GM19324 (cell line): ENCODE data around the gene EML4.
"Not testable (repeated sequence)": the region's sequence is repeated elsewhere in the genome, so short reads cannot be mapped to it uniquely, and the experiment has no call there.

ENCODE experiments used
- ATAC-seq: cut with Tn5 transposase; IDR thresholded peaks from one replicate; pipeline ENCODE4 v1.9.1; 2021; ENCODE audit warnings: mild to moderate bottlenecking, moderate library complexity; ENCODE audit not compliant: unreplicated experiment, low FRiP score

The EML4 gene

DNA sequence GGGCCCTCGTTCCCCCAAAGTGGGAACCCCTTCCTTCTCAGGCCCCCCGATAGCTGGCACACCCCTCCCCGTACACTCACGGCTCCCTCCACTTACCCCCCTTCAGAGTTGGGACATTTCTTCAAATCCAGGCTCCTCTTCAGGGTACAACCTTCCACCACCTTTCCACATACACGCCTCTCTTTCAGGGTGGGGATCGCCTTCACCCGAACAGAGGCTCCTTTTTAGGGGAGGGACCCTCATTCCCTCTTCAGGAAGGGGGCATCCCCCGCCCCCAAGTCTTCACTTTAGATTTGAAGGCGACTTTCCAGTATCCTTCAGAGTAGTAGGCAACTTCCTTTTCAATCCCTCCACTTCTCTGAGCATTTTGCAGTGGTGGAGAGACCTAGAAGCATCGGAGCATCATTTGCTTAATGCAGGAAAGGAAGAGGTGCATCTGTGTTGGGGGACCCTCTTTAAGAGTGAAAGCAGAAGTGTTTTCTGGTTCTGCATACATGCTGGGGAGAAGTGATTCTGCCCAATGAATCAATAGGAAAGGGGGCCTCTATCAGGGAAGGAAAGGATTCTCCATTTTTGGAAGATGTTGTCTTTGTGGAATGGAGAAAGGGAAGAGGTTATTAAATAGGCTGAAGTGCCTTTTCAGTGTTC is 845 bp downstream of the EML4 start:
- no peak for ATAC-seq

DNA sequence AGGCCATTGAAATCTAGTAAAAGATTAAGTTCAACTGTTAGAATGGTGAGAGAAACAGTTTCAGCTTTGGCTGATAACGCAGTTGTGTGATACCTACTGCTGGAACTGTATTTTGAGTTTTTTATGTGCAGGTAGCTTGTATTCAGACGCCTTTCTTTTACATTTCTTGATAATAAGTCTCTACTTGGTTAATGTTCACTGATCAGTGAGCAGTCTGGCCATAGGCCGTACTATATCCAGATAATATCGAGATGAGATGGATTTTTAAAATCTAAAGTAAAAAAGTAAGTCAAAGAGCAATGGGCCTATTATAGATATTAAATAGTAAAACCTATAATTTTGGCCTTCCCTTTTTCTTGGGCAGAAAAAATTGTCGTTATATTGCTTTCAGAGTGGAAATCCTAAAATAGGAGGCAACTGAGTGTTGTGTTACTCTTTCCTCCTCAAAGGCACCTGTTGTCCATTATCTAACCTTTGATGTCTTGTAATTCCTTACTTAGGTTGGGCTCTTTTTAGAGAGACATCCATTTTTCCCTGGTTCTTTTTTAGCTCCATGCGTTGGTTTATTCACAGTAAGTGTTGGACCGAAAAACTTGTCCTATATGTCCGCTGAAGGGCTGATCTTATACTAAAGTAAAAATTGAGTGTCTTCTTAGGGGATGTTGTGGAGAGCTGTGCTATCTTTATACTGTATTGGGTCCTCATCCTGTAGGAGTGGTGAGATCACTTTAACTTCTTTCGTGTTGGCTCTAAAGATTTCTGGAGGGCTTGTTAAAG is 1.7 kb downstream of the EML4 start:
- ATAC-seq = no peak

GRCh38 chr2:42171396-42171980 is 2.3 kb downstream of the EML4 start:
- no peak for ATAC-seq

- no peak for ATAC-seq
Observed at GRCh38 chr2:42172020-42172419, 2.9 kb downstream of the EML4 start.

DNA sequence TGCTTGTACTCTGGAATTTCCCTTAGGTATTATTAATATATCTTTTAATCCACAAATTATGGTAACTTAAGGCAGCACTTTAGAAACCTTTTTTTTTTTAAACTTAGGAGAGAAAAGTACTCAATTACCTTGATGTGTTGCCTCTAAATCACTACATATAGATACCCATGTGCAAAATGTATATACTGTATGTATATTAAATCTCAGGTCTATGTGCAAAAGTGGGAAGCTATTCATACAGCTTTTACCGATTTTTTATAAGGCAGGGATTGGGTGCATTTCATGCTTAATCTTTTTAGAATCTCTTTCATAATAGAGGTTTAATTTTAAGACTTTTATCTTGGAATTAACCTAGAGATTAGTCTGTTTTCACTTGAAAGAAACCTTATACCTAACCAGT is 3.4 kb downstream of the EML4 start:
- ATAC-seq = no peak

DNA sequence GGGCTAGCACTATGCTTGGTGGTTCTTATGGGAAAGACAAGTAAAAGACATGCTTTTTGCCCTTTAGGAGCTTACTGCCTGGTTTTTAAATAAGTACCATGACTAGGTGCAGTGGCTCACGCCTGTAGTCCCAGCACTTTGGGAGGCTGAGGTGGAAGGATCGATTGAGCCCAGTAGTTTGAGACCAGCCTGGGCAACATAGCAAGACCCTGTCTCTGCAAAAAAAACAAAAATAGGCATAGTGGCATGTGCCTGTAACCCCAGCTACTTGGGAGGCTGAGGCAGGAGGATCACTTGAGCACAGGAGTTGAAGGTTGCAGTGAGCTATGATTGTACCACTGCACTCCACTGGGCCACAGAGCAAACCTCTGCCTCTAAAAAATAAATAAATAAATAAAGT is 4.3 kb downstream of the EML4 start:
- not testable (repeated sequence) for ATAC-seq

DNA sequence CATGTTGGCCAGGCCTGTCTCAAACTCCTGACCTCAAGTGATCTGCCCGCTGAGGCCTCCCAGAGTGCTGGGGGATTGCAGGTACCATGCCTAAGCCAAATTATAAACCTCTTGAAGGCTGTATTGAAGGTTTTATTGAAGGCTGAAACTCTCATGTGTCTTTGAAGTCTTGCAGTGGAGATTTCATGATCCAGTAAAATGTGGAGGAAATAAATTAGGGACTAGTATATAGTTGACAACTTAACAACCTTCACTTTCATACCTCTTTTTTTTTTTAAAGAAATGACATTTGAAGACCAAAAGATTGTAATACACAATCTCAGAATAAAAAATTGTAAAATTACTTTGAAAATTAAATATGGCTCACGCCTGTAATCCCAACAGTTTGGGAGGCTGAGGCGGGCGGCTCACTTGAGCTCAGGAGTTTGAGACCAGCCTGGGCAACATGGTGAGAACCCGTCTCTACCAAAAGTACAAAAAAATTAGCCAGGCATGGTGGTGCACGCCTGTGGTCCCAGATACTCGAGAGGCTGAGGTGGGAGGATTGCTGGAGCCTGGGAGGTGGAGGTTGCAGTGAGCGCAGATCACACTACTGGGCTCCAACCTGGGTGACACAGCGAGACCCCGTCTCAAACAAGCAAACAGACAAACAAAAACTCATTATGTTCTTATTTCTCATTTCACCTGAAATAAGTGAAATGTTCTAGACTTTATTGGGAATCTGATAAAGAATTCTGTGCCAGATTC is 8.0 kb downstream of the EML4 start:
- ATAC-seq = no peak

- no peak for ATAC-seq
Observed at GRCh38 chr2:42178335-42178734, 9.2 kb downstream of the EML4 start.

DNA sequence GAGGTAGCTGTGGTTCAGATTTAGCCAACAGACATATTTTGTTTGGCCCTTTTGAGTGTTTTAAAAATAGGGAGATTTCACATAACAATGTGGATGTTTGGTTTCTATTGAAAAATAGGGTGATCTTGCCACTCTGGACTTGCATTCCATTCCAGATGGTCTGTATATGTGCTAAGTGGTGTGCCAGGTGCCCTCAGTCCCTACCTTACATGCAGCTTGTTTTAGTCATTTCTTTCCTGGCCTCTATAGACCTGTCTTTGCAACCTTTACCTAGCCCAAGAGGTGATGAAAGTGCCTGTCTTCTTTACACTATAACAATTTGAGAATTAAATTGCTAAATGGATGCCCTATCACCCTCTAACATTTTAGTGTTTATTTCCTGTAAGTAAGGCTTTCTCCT is 11.1 kb downstream of the EML4 start:
- ATAC-seq = no peak

- no peak for ATAC-seq
Observed at GRCh38 chr2:42182654-42183308, 13.6 kb downstream of the EML4 start.

GRCh38 chr2:42183775-42184174 is 14.6 kb downstream of the EML4 start:
- no peak for ATAC-seq

- no peak for ATAC-seq
Observed at GRCh38 chr2:42184346-42184745, 15.2 kb downstream of the EML4 start.

DNA sequence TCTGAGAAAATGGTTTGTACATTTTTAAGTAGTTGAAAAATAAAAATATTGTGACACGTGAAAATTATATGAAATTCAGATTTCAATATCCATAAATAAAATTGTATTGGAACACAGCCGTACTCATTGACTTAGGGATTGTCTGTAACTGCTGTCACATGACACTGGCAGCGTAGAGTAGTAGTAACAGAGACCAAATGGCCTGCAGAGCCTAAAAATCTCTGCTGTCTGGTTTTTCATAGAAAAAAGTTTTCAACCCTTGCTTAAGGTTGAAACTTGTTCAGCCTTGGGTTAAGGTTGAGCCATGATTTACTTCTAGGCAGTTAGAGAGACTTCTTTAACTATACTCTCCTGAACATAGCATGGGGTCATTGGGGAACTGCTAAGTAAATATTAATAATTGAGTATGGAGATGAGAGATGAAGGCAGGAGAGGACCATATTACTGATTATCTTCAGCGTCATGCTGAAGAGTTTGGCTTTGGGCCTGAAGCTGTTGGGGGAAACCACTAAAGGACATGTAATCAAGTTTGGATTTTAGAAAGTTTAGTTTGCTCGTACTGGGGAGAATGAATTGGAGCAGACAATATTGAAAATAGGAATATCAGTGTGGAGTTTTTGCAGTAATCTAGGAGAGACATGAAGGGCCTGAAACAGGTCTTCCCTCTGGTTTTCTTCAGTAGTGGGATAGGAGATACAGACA is 16.2 kb downstream of the EML4 start:
- ATAC-seq = no peak

DNA sequence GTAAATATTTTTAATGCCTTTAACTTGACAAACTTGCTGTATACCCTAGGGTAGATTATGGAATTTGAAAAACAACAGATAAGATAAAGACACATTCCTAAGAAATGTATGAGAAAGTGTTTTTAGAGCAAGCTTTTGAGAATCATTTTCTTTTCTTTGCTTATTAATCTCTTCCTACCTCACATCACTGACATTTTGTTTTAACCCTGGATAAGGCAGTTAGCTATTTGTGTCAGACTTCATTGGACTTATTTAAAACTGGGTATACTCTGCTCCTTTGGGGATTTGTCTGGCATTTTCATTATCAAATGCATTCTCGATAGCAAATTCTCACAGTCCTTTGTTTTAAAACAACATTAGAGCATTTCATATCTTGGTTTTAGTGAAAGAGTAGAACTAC is 17.2 kb downstream of the EML4 start:
- no peak for ATAC-seq

DNA sequence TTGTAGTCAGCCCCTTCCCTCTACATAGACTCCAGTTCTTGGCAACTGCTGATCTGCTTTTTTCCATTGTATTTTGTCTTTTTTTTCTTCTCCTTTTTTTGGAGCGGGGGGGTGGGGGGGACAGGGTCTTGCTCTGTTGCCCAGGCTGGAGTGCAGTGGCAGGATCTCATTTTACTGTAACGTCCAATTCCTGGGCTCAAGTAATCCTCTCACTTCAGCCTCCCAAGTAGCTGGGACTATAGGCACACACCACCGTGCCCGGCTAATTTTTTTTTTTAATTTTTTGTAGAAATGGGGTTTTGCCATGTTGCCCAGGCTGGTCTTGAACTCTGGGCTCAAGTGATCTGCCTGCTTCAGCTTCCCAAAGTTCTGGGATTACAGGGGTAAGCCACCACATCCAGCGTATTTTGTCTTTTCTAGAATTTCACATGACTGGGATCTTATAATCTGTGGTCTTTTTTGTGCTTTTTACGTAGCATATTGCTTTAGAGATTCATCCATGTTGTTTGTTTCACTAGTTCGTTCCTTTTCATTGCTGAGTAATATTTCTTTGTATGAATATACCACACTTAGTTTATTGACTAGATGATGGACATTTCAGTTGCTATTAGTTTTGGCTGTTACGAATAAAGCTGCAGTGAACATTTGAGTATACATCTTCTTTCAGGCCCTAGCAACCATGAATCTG is 17.9 kb downstream of the EML4 start:
- no peak for ATAC-seq

DNA sequence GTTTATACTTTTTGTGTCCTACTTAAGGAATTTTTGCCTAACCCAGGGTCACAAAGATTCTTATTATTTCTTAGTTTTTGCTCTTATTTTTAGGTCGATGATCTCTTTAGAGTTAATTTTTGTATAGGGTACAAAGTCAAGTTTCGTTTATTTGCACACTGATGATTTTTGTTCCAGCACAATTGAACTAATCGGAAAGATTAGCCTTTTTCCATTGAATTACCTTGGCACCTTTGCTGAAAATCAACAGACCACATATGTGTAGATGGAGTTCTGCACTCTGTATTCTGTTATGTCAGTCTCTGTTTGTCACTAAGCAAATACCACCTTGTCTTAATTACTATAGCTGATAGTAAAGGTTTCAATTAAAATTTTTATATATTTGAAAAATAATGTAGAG is 18.7 kb downstream of the EML4 start:
- no peak for ATAC-seq

GRCh38 chr2:42189235-42189566 is 20.0 kb downstream of the EML4 start:
- ATAC-seq = no peak

GRCh38 chr2:42190191-42190590 is 21.0 kb downstream of the EML4 start:
- no peak for ATAC-seq

DNA sequence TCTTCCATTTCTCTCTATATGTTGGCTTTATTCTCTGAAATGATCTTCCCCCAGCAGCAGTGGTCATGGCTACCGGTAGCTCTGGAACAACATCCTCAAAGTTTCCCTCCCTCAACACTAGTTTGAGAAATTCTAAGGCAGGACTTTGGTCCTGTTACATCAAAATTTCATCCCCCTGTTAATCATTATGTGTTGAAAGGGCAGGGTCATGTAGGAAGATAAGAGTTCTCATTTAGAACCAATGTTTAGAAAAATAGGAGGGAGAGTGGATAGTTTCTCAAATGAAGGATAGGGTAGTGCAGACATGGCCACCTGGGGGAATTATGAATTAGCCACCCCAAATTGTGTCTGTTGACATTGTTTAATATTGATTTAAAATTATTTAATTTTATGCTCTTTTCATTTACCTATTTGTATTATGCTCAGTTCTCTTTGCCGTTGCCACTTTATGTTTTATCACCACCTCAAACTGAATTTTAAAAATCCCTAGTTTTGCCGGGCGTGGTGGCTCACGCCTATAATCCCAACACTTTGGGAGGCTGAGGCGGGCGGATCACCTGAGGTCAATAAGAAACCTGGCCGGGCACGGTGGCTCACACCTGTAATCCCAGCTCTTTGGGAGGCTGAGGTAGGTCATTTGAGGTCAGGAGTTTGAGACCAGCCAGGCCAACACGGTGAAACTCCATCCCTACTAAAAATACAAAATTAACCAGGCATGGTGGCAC is 22.3 kb downstream of the EML4 start:
- no peak for ATAC-seq
